HCEC 1CT (cell line): ENCODE results near the gene HCK.

Experiments used
- DNase-seq: peaks from one replicate; pipeline ENCODE4 v3.0.0-alpha.2; 2017

HCK gene

DNA sequence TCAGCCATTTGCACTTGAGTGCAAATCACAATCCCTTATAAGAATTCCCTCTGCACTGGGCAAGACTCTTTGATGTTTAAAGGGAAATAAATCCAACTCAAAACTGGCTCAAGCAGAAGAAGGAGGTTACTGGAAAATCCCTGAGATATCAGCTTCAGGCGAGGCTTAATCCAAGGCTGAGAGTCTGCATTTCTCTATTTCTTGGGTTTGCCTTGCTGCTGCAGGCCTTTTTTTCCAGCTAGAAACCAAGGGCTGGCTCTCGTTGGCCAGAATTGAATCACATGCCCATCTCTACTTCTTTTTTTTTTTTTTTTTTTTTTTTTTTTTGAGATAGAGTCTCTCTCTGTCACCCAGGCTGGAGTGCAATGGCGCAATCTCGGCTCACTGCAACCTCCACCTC, 11.7 kb downstream of the HCK start:
- no peak for DNase-seq

DNA sequence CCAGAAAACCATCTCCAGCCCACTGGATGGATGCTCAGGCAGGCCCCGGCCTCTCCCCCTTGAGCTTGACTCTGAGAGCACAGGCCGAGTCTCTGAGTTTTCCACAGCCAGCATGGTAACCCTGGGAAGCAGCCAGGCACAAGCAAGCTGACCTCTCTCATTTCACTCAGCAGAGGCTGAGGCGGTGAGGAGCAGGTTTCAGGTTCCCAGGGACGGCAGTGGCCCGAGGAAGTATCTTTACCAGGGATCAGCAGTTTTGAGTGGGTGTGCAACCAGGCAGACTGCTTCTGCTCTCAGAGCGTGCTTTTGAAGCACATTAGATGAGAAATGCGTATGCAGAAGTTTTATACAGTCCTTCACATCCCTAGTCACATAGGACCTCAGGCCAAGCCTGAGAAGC, 12.6 kb downstream of the HCK start:
- DNase-seq = no peak

DNA sequence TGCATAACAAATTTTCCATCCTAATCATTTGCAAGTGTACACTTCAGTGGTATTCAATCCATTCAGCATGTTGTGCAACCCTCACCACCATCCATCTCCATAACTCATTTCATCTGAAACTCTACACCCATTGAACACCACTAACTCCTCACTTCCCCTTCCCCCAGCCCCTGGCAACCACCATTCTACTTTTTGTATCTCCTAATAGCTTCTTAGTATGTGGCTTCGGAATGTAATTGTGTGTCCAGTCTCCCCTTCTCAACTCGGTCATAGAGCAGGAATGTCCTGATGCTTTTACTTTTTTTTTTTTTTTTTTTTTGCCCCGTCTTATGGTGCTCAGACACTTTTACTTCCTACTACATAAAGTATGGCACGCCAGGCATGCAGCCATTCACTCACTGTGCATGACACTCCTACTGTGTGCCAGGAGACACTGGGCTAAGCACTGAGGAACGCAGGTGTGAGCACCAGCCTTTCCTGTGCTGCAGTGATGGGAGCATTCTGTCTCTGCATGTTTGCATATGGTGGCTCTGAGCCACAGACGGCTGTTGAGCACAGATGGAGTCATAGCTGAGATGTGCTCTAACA, 15.3 kb downstream of the HCK start:
- DNase-seq = peak; percentile 93

DNA sequence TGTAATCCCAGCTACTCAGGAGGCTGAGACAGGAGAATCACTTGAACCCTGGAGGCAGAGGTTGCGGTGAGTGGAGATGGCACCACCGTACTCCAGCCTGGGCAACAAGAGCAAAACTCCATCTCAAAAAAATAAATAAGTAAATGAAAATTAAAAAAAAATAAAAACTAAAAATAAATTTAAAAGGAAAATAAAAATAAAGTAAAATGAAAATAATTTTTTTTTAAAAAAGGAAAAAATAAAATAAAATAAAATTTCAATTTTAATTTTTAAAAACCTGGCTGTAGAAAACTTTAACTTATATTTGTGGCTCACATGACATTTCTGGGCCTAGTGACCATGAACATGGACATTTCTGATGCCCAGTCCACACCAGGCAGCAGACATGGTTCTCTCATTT, 16.1 kb downstream of the HCK start:
- no peak for DNase-seq

DNA sequence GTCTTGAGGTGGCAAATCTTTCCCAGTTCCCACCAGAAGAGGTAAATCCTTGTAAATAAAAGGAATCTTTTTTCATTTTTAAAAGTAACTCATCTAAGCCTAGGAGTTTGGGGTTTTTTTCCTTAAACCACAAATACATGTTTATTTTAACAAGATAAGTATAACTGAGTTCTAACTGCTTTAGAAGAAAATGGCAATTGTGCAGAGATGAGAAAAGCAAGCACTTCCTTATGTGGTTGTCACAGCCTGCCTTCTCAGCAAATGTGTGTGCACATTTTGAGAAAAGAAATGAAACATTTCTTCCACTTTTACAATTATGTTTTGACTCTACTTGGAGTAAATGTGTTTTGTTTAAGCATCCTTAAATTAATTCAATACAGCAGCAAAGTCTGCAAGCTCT, 17.7 kb downstream of the HCK start:
- DNase-seq = no peak

DNA sequence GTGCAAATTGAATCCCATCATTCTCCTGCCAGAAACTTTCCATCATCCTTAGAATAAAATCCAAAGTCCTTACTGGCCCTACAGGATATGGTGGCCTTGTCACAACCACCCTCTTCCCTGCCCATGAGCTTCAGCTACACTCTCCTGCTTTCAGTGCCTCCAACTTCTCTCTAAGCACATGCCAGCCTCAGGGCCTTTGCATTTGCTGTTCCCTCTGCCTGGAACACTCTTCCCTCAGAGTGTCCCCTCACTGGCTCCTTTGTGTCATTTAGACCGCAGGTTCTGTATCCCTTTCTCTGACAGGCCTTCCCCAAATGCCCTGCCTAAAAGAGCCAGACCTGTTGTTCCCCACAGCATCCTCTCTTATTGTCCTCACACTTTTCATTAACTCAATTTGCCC, 18.2 kb downstream of the HCK start:
- no peak for DNase-seq

DNA sequence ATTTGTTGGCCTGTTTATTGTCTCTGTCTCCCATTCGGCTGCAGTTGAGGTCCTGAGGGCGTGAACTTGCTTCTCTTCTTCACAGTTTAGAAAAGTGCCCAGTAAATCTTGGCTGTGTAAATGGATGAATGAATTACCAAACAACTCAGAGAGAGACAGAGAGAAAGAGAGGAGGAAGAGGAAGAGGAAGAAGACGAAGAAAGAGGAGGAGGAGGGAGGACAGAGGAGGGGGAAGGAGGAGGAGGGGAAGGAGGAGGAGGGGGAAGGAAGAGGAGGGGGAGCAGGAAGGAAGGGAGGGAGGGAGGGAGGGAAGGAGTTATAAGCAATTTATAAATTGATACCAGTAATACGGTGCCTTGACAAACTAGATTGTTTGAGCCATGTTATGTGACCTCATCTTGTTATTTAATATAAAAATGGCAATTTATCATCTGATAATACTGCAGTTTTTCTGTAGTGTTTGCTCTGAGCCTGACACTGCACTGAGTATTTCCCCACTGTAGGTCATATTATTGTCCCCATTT, 18.7 kb downstream of the HCK start:
- DNase-seq = no peak

DNA sequence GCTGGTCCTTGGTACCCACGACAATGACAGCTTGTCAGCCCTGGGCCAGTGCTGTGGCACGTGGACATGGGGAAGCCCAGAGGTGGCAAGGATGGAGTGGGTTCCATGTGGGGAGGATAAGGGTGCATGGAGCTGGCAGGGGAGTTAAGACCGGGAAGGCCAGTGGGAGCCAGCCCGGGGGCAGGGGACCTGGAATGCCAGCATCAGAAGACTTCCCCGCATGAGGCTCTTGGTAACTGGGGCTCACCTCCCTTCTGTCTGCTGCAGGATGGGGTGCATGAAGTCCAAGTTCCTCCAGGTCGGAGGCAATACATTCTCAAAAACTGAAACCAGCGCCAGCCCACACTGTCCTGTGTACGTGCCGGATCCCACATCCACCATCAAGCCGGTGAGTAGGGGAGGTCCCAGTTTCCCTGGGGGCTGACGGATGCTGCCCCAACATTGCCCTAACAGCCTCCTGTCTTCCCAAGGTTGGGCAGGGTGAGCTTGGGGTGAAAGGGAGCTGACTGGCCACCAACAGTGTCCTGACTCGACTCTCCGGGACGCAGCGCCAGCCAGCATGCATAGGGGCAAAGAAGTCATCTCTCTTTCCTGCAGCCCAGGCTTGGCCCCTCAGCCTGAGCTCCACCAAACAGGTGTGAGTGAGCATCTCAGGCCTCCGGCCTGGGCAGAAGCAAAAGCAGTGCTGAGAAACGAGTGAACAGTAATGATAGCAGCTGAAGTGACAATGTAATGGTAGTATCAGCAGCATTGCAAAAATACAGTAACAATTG, 19.5 kb downstream of the HCK start:
- DNase-seq = no peak

DNA sequence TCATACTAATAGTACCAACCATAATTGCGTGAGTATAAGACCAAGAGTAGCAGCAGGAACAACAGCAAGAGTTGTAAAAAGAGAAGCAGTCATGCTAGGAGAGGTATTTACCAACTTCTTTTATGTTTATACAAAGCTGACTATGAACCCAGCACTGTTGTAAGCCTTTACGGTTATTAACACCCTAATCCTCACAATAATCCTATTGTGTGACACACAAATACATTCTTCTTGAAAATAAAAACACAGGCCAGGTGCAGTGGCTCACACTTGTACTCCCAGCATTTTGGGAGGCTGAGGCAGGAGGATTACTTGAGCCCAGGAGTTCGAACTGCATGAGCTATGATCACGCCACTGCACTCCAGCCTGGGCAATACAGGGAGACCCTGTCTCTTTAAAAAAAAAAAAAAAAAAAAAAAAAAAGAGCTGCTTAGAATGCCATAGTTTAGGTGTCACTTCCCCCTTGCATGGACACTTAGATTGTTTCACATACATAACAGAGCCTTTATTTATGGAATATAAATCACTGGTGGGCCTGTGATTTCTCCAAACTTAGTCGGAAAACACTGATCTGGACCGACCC, 20.2 kb downstream of the HCK start:
- no peak for DNase-seq

DNA sequence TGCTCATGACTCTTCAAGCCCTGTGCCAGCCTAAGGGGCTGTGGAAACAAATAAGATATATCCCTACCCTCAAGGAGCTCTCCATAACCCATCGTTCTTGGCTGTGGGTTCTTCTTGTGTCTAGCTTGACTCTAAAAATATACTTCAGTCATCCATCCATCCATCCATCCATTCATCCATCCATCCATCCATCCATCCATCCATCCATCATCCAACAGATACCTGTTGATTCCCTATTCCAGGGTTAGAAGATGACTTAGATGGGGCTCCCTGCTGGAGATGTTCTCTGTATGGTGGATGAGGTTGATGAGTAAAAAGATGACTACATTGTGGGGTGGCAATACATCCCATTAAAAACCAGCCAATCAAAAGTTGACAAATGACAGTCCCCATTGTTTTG, 23.5 kb downstream of the HCK start:
- no peak for DNase-seq

DNA sequence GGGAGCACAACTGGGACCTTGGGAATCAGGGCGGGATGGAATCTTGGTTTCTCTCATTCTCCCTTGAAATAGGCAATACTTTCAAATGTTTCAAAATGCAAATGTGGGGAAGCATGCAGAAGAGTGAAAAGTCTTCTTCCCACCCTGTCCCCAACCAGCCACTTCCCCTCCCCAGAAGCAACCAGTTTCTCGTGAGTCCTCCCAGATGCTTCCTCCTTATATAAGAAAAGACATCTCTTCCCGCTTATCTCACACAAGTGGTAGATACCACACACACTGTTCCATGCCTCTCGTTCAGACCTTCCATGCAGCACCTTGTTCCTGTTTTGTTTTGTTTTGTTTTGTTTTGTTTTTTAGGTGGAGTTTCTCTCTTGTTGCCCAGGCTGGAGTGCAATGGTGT, 25.1 kb downstream of the HCK start:
- DNase-seq = no peak

DNA sequence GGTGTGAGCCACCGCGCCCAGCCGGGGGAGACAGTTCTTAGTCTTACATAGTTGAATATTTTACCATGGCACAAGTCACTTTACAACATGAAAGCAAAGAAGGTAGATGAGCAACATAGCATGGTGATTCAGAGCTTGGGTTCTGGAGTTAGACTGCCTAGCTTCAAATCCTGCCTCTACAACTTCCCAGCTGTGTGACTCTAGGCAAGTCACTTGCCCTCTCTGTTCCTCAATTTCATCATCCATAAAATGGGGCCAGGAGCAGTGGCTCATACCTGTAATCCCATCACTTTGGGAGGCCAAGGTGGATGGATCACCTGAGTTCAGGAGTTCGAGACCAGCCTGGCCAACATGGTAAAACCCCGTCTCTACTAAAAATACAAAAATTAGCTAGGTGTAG, 26.3 kb downstream of the HCK start:
- no peak for DNase-seq

DNA sequence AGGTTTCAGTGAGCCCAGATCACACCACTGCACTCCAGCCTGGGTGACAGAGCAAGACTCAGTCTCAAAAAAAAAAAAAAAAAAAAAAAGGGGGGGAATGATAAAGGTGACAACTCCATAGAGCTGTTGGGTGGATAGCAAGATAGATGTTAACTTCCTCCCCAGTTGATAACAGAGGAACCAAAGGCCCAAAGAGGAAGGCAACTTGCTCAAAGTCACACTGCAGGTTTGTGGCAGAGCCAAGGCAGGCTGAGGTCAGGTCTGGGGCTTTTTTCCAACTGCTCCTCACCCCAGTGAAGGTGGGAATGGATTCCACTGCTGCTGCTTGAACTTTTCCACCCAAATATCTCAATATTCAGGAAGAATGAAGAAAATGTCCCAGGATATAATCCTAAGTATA, 26.7 kb downstream of the HCK start:
- no peak for DNase-seq

DNA sequence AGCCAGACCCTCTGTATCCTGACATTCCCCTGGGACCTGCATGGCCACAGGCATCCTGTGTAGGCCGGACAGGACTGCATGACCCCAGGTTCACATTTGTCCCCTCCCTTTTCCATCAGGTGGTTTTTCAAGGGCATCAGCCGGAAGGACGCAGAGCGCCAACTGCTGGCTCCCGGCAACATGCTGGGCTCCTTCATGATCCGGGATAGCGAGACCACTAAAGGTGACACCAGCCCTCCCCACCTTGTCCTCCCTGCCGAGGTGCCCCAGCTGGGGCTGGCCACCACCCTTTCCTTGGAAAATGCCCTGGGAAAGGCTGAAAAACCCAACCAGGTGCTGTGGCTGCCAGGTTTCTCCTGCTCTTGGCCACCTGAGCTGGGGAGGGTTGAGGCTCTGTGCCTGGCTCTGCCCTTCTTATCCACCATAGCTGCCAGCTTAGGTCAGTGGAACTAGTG, 27.6 kb downstream of the HCK start:
- DNase-seq = no peak

DNA sequence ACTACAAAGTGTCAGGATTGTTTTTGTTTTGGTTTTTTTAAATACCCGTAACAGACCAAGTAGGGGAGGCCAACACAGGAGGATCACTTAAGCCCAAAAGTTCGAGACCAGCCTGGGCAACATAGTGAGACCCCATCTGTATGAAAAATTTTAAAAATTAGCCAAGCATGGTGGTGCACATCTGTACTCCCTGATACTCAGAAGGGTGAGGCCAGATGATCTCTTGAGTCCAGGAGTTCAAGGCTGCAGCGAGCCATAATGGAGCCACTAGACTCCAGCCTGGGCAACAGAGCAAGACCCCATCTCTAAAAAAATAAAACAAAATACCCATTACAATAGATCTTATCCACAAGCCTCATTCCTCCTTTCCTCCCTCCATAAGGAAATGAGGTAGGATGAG, 28.7 kb downstream of the HCK start:
- no peak for DNase-seq

DNA sequence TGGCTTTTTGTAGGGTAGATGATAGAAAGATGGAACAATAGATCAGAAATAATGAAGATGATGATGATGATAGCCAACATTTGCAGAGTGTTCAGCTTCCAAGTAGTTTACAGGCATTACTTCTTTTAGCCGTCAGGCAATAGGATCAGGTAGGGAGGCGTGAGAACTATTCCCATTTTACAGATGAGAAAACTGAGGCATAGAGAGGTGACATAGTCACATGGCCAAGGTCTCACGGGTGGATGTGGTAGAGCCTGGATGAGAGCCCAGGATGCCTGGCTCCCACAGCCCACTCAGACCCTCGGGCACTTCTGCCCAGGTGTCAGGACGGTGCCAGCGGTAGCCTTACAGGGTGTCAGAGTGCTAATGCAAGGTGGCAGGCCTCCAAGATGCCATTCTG, 31.4 kb downstream of the HCK start:
- no peak for DNase-seq

DNA sequence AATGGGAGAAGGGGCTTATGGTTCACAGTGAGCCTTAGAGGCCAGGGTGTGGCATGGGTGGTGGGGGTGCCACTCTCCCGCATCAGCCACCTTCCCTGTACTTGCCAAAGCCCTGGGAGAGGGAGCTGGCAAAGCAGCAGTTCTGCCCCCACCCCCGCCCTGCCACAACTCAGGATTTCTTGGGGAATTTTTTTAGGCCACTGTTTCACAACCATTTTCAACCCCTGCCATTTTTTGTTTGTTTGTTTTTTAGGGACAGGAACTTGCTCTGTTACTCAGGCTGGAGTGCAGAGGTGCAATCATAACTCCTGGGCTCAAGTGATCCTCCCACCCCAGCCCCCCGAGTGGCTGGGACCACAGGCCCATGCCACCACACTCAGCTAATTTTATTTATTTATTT, 35.0 kb downstream of the HCK start:
- no peak for DNase-seq

DNA sequence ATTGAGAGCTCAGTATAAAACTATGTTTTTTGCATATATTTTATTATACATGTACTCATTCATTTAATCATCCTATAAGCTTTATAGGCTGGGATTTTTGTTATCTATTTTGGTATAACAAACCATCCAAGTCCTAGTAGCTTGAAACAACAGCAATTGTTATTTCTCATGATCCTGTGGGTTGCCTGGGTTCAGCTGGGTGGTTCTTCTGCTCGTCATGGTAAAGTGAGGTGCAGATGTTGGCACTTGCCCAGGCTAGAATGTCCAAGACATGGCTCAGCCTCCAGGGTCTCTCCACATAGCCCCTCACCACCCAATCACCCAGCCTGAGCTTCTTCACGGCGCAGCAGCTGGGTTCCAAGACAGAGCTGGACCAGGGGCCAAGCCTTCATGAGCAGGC, 36.7 kb downstream of the HCK start:
- DNase-seq = no peak

DNA sequence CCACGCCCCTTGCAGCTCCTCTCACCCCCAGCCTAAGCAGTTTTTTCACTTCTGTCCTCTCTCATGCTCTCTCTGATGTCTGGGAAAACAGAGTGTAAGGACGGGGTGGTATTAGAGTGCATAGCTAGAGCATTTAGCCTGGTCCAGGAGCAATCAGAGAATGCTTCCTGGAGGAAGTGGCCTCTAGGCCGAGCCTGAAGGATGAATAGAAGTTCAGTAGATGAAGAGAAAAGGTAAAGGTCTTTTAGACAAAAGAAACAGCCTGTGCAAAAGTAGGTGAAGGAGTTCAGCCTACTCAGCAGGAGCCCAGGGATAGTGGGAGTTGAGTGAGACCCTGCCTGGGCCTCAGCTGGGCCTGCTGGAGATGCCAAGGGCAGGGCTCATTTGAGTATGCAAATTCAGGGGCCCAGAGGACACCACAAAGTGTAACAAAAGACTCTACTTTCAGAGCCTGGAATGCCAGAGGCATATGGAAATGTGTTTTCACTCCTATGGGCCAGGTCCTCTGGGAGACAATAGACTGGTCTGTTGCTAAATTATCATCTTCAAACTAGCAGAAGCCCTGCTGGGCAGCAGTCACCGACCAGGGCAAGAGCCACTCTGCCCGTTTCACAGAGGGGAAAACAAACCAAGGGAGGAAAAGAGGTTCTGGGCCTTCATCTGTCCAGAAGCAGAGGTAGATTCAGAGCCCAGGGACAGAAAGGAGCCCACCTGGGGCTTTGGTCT, 37.8 kb downstream of the HCK start:
- DNase-seq = no peak

DNA sequence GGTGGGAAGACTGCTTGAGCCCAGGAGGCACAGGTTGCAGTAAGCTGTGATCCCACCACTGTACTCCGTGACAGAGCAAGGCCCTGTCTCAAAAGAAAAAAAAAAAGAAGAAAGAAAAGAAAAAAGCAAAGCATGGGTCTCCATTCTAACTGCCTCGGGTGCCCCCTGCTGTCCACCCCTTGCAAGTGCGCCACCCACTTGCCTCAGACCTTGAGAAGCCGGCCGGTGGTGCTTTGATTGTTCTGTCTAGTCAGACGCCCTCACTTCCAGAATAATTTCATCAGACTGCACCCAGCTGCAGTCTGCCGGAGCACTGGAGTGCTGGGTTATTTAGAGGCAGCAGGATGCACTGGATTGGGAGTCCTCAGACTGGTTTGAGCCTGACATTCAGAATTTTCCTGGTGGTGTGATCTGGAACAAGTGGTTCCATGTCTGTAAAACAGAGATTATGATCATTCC, 39.9 kb downstream of the HCK start:
- DNase-seq = peak; percentile 55

DNA sequence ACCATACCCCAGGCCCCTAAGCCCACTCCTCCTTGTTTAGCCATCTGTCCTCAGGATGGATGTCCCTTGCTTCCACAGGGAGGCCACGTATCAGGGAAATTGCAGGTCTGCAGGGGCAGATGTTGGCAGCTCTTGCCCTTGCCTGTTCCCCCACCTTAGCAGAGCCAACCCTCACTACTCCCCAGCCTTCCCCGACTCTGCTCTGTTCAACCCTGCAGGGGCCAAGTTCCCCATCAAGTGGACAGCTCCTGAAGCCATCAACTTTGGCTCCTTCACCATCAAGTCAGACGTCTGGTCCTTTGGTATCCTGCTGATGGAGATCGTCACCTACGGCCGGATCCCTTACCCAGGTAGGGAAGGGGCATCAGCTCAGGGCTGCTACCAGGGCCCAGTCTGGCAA, 46.7 kb downstream of the HCK start:
- no peak for DNase-seq

DNA sequence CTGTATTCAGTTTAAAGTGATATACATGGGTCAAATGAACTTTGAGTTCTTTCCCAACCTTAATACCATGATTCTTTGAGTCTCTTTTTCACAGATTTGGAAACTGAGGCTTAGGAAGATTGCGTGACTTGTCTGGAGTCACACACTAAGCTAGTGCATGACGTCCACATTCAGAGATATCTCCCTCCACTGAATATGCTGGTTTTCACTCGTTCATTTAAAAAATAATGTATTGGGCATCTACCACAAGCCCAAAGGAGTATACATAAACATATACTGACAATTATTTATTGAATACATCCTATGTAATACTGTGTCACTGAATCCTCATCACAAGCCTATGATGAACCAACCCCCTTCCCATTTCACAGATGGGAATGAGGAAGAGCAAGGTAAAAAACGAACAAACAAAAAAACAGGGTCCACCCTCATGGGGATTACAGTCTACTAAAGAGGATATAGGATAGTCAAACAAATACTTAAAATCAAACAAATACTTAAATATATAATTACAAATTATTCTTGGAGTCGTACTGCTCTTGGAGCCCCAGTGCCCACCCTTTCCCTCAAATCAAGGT, 56.9 kb downstream of the HCK start:
- DNase-seq = no peak
